Muscle of leg (tissue), 11 donors: Measurements from ENCODE around the gene METTL16. TPM values are rescaled to one million over a fixed set of nuclear protein-coding genes. Genes with fewer than 3 reads are reported as not detected.
A peak's percentile ranks its signal among the peaks of the same experiment; 100 is the strongest.
"Not testable (repeated sequence)": the region's sequence is repeated elsewhere in the genome, so short reads cannot be mapped to it uniquely, and the experiment has no call there.

Experiments
- DNase-seq: peaks from one replicate; pipeline ENCODE4 v3.0.0; 2013
- H3K27ac ChIP-seq: one replicate; pipeline ENCODE4 v1.5.1; 2013; ENCODE audit warnings: mild to moderate bottlenecking, low read length, control low read depth
- H3K27me3 ChIP-seq: one replicate; pipeline ENCODE4 v1.6.1; 2013; ENCODE audit warnings: low read length; ENCODE audit not compliant: control insufficient read depth, insufficient read depth
- H3K36me3 ChIP-seq: one replicate; pipeline ENCODE4 v1.6.1; 2013; ENCODE audit warnings: low read length; ENCODE audit not compliant: control insufficient read depth, insufficient read depth
- H3K4me1 ChIP-seq: one replicate; pipeline ENCODE4 v1.6.1; 2013; ENCODE audit warnings: low read length; ENCODE audit not compliant: control insufficient read depth, insufficient read depth
- H3K4me3 ChIP-seq: one replicate; pipeline ENCODE4 v1.5.1; 2013; ENCODE audit warnings: low read length, control low read depth
- H3K9me3 ChIP-seq: replicated peaks from 2 replicates; pipeline ENCODE4 v1.6.1; 2013; ENCODE audit warnings: low read depth, low read length; ENCODE audit not compliant: control insufficient read depth
- WGBS: methylation state at CpG from one replicate; pipeline ENCODE4 v1.1.5; 2013; ENCODE audit warnings: missing lambda C conversion rate; ENCODE audit not compliant: insufficient coverage; 5-methylcytosine and 5-hydroxymethylcytosine counted together
- polyA plus RNA-seq, 8 donors: library from polyadenylated mRNA; unstranded; fragments of 120-200 nt; gene quantifications; one replicate each; pipeline versions ENCODE4 v1.2.1 to v1.2.3, GENCODE V29; 2013; ENCODE audit warnings: inconsistent platforms in 1 of 8, low replicate concordance in 1 of 8; ENCODE audit not compliant: insufficient read length in 8 of 8, insufficient read depth in 1 of 8
- total RNA-seq: library from RNA; stranded (reverse); fragments of 120-200 nt; gene quantifications from one replicate; pipeline ENCODE4 v1.2.4, GENCODE V29; 2013

The METTL16 gene
- total and polyA plus RNA-seq, 9 donors = 15.5 to 24.1 (median 20.5) TPM

DNA sequence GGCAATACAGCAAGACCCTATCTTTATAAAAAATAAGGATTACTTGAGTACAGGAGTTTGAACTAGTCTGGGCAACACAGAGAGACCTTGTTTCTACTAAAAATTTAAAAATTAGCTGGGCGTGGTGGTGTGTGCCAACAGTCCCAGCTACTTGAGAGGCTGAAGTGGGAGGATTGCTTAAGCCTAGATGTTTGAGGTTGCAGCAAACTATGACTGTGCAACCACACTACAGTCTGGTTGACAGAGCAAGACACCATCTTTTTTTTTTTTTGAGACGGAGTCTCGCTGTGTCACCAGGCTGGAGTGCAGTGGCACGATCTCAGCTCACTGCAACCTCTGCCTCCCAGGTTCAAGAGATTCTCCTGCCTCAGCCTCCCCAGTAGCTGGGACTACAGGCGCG is 71.7 kb downstream of the METTL16 start:
- Histone ChIP-seq H3K4me1 (peaks cover 14% of the 10 kb centered on the region), H3K36me3 (peaks cover 38% of the 10 kb centered on the region)
- H3K27ac ChIP-seq, H3K27me3 ChIP-seq, H3K4me3 ChIP-seq, H3K9me3 ChIP-seq, DNase-seq: not testable (repeated sequence)
- 97% methylated on average over 5 of the region's 6 CpGs for WGBS

DNA sequence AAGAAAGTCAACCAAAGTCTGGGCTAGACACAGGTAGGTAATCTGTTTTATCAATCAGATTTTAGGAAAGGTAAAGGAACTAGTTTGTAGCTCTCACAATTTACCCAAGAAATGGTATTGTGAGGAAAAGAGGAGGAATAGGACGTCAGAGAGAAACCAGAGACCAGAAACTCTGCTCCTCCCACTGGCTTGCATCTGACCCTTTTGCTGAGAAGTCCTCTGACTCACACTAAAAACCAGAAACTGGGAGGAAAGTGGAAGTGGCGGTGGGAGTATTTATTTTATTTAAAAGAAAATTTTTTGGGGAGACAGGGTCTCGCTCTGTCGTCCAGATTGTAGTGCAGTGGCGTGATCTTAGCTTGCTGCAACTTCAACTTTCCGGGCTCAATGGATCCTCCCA is 72.9 kb downstream of the METTL16 start:
- peaks cover 48% of the 10 kb centered on the region for H3K36me3 ChIP-seq
- H3K4me1 ChIP-seq = peaks cover 14% of the 10 kb centered on the region
- no peaks in the 10 kb centered on the region for H3K9me3 ChIP-seq
- DNase-seq = no peak
- H3K4me3 ChIP-seq = no peak overlapping the region
- no peaks in the 10 kb centered on the region for H3K27me3 ChIP-seq
- H3K27ac ChIP-seq = no peak overlapping the region
- no CpG with 5 or more reads among the region's 6 CpGs for WGBS

DNA sequence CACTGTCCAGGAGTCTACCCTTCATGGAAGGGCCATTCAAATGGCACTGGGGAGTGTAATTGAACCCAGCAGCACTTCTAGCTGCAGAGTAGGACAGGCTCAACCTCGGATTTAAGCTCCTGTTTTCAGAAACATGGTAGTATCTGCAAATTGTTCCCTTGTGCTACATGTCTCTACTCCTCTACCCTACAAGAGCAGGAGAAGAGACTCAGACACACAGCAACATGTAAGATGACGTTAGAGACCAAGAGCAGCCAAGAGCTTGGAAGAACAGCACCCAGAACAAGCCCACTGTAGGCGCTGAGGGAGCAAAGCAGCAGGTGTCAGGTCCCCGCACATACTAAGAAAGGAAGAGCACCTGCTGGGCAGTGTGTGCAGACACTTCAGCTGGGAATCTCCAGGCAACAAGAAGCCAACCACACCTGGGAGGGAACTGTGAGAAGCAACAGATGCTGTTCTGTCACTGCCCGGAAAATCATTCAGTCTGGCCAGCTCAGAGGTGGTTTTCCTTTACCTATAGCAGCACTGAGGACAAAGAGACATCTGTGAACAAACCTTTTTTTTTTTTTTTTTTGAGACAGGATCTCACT is 75.3 kb downstream of the METTL16 start:
- Histone ChIP-seq H3K9me3 (no peaks in the 10 kb centered on the region), H3K27me3 (no peaks in the 10 kb centered on the region), H3K4me3 (no peak overlapping the region), H3K36me3 (peaks cover 57% of the 10 kb centered on the region), H3K27ac (no peak overlapping the region), H3K4me1 (peaks cover 14% of the 10 kb centered on the region)
- WGBS = 31% methylated on average over 3 of the region's 5 CpGs
- peak; percentile 39 for DNase-seq

DNA sequence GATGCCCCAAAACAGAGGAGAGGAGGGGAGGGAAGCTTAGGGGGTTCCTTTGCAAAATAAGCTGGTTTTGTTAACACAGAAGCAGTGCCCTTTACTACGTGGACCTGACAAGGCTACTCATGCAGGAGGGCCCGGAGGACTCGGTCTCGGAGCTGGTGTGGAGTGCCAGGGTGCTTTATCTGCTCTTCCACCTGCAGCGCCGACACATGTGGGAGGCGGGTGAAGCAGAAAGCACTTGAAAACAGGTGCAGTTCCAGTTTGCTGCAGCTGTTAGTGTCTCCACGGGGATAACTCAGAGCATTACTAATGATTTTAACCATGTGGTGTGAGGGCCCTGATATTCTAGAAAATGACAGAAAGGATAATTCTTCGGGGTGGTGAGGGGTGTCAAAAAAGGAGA is 75.8 kb downstream of the METTL16 start:
- WGBS = 19% methylated on average over 7 of the region's 9 CpGs
- Histone ChIP-seq H3K9me3 (no peaks in the 10 kb centered on the region), H3K36me3 (peaks cover 54% of the 10 kb centered on the region), H3K4me1 (peaks cover 14% of the 10 kb centered on the region), H3K27ac (no peak overlapping the region), H3K27me3 (no peaks in the 10 kb centered on the region), H3K4me3 (no peak overlapping the region)
- peak; percentile 57 for DNase-seq

DNA sequence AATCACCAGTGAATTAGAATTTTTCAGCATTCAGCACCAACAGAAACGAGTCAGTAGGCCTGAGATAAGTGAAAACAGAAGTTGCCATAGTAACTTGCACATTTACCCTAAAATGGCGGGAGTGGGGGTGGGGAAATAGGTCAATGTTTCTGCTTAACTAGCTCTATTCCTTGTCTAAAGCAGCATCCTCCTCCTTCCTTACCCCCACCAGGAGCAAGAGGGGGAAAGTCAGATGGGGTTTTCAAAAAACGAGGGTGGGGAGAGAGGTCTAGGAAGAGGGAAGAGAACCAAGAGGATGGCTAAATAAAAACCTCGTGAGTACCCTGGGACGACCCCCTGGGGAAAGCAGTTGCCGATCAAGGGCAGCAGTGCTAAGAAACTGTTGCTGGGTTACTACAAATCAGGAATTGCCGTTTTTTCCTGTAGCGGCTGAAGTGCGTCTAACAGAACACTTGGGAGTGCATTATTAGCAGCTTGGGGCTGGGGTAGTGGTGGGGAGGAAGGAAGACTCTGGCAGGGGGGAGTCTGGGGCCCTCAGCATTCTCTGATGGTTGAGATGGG is 76.4 kb downstream of the METTL16 start:
- 24% methylated on average over 6 of the region's 9 CpGs for WGBS
- Histone ChIP-seq H3K27me3 (no peaks in the 10 kb centered on the region), H3K27ac (peak overlapping the region; percentile 9), H3K4me3 (no peak overlapping the region), H3K36me3 (peaks cover 49% of the 10 kb centered on the region), H3K4me1 (peaks cover 14% of the 10 kb centered on the region), H3K9me3 (no peaks in the 10 kb centered on the region)
- DNase-seq = peak; percentile 62

DNA sequence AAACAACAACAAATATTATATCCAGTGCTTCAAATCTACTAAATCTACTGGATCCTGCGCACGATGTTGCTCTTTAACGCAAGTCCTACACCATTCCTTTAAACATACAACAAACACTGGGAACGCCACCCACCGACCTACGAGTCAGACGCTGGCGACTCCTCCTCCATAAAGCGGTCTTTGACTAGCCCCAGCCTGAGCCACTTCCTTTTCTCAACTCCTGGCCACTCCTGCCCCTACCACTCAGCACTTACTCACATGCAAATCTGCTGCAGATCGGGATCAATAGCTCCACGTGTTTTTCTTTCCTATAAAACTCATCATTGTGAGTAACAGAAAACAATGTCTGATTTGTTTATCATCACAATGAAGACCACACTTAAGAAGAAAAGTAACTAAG is 78.0 kb downstream of the METTL16 start:
- Histone ChIP-seq H3K27me3 (no peaks in the 10 kb centered on the region), H3K4me1 (peaks cover 14% of the 10 kb centered on the region), H3K9me3 (no peaks in the 10 kb centered on the region), H3K36me3 (peaks cover 36% of the 10 kb centered on the region), H3K4me3 (no peak overlapping the region), H3K27ac (no peak overlapping the region)
- WGBS = 90% methylated on average over 8 of the region's 11 CpGs
- DNase-seq = no peak

DNA sequence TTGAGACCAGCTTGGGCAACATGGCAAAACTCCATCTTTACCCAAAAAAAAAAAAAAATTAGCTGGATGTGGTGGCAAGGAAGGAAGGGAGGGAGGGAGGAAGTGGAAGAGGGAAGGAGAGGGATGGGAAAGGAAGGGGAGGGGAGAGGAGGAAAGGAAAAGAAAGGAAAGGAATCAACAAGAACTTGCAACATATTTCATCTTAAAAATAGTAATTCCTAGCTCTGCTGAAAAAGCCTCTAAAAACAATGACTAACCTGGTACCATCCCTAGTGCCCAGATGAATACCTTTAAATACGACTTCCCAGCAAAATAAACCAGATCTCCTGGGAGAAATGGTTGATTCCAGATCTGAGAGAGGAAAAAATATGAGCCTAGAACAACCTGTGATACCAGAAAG is 83.8 kb downstream of the METTL16 start:
- no CpG with 5 or more reads among the region's 1 CpG for WGBS
- Histone ChIP-seq H3K36me3 (peaks cover 6% of the 10 kb centered on the region), H3K9me3 (no peaks in the 10 kb centered on the region), H3K4me1 (no peaks in the 10 kb centered on the region), H3K27ac (no peak overlapping the region), H3K4me3 (no peak overlapping the region), H3K27me3 (no peaks in the 10 kb centered on the region)
- DNase-seq = no peak

DNA sequence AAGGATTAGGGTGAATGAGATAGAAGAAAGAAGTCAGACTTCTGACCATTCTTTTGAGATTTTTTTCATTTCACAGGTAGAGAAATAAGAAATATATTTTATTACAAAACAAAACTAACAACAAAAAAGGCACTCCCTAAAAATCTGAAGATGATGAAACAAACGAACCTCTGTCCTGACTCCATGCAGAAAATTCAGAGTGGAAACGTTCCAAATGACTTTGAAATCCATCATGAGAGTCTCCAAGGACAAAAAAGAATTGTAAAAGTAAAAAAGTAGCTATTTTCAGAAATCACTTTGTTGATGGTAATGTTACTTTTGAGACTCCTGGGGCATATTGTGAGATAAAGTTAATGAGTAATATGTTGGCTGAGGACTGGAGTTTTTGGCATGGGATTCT is 84.5 kb downstream of the METTL16 start:
- 40% methylated on average over 1 of the region's 2 CpGs for WGBS

DNA sequence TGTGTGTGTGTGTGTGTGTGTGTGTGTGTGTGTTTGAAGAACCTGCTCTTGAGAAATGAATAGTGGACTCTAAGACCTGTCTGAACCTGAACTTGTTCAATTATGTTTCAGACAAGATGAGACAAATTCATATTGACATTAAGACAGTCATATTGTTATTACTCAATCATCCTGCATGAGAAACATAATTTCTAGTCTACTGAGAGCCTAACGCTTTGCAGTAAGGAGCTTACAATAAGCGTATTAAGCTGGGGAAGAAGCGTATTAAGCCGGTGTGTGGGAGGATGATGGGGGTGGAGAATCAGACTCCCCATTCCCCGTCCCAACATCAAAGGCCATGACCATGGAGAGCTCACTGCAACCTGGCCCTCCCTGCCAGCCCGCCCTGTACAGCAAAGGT is 88.4 kb downstream of the METTL16 start:
- no CpG with 5 or more reads among the region's 6 CpGs for WGBS
- DNase-seq = no peak

More for the DNA sequence above, 84.5 kb downstream of the METTL16 start:
- no peak for DNase-seq
- Histone ChIP-seq H3K9me3 (no peaks in the 10 kb centered on the region), H3K27ac (no peak overlapping the region), H3K4me3 (no peak overlapping the region), H3K4me1 (no peaks in the 10 kb centered on the region), H3K27me3 (no peaks in the 10 kb centered on the region), H3K36me3 (peaks cover 4% of the 10 kb centered on the region)

DNA sequence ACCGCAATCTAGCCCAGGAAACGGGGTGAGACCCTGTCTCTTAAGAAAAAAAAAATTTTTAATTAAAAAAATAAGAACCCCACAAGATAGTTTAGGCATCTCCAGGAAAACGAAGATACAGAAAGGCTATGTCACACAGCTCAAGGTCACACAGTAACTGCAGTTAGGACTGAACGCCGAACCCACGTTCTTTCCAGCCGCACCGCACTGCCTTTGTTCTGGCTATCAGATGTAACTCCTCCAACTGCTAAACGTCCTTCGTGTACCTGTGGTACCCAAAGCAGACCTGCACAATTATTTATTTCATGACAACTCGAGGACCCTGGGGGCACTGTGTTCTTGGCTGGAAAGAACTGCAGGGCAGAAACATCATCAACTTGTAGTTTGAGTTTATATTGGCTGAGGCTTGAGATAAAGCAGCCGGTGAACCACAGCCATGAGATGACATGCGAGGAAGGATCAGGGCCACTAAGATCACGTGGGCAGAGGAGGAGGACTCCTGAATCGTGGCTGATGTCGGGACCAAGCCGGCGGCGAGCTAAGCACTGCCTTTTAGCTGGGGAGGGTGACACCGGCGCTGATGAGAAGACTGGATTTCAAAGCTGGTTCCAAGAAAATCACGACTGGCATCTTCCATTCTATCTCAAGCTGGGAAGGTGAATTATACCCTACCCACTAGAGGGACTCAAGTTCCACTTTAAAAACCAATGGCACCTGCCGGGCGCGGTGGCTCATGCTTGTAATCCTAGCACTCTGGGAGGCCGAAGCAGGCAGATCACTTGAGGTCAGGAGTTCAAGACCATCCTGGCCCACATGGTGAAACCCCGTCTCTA is 90.2 kb downstream of the METTL16 start:
- peaks cover 38% of the 10 kb centered on the region for H3K36me3 ChIP-seq
- DNase-seq = no peak
- WGBS = 89% methylated on average over 16 of the region's 27 CpGs
- no peak overlapping the region for H3K27ac ChIP-seq
- no peaks in the 10 kb centered on the region for H3K4me1 ChIP-seq
- no peaks in the 10 kb centered on the region for H3K9me3 ChIP-seq
- H3K4me3 ChIP-seq = no peak overlapping the region
- H3K27me3 ChIP-seq = no peaks in the 10 kb centered on the region

More for the DNA sequence above, 88.4 kb downstream of the METTL16 start:
- Histone ChIP-seq H3K9me3 (no peaks in the 10 kb centered on the region), H3K4me3 (no peak overlapping the region), H3K36me3 (peaks cover 38% of the 10 kb centered on the region), H3K4me1 (no peaks in the 10 kb centered on the region), H3K27me3 (no peaks in the 10 kb centered on the region), H3K27ac (no peak overlapping the region)
